ENCODE data around the gene APOA5. TPM values are rescaled to one million over a fixed set of nuclear protein-coding genes. Genes with fewer than 3 reads are reported as not detected.

Gene APOA5
- total and polyA plus RNA-seq, 2 of the 13 experiments (the other 11 are each of a cell fraction or from before 2014, with no cell fraction given) = 44.0 to 49.1 TPM

- no peak for TF ChIP-seq BCLAF1 (IDR thresholded peaks at IDR 0.05)
- peak; percentile 70; the same call in 1 of the 2 replicates for TF ChIP-seq MEF2D (CRISPR knock-in tag; IDR thresholded peaks at IDR 0.05)
- TF ChIP-seq CCAR2 (optimal IDR thresholded peaks at IDR 0.05; ENCODE audit: low read depth, low read length) = no peak
- TF ChIP-seq ZBTB49 (CRISPR knock-in tag; IDR thresholded peaks at IDR 0.05; ENCODE audit: borderline replicate concordance) = no peak
- TF ChIP-seq HMGXB3 (CRISPR knock-in tag; IDR thresholded peaks at IDR 0.05; ENCODE audit: borderline replicate concordance) = peak; percentile 50; the same call in 1 of the 2 replicates
- no peak for TF ChIP-seq TIGD3 (CRISPR knock-in tag; IDR thresholded peaks at IDR 0.05; ENCODE audit: borderline replicate concordance)
- TF ChIP-seq ZC3H13 (CRISPR knock-in tag; IDR thresholded peaks at IDR 0.05) = peak; percentile 42; the same call in 1 of the 2 replicates
- TF ChIP-seq FIP1L1 (IDR thresholded peaks at IDR 0.05; ENCODE audit: borderline replicate concordance, insufficient read depth, low read depth, low read length) = 0 out of 2 replicates have a peak, but pooled peaks have one; percentile 43
- no peak for TF ChIP-seq DDIT3 (CRISPR knock-in tag; IDR thresholded peaks at IDR 0.05)
- TF ChIP-seq TMF1 (CRISPR knock-in tag; IDR thresholded peaks at IDR 0.05; ENCODE audit: low read depth) = no peak
- peak; percentile 71; the same call in 1 of the 2 replicates for TF ChIP-seq ZBTB43 (CRISPR knock-in tag; conservative IDR thresholded peaks at IDR 0.05)
- TF ChIP-seq ZNF841 (CRISPR knock-in tag; IDR thresholded peaks at IDR 0.05; ENCODE audit: borderline replicate concordance) = no peak
- TF ChIP-seq CENPBD1 (CRISPR knock-in tag; IDR thresholded peaks at IDR 0.05; ENCODE audit: borderline replicate concordance, low read depth) = no peak
Observed at GRCh38 chr11:116828632-116829524, 37.2 kb upstream of the APOA5 start (continued).

Measured in HepG2 (cell line).